Measurements from ENCODE around the gene CCR1.
"Not testable (repeated sequence)": the region's sequence is repeated elsewhere in the genome, so short reads cannot be mapped to it uniquely, and the experiment has no call there.

CCR1 gene

DNA sequence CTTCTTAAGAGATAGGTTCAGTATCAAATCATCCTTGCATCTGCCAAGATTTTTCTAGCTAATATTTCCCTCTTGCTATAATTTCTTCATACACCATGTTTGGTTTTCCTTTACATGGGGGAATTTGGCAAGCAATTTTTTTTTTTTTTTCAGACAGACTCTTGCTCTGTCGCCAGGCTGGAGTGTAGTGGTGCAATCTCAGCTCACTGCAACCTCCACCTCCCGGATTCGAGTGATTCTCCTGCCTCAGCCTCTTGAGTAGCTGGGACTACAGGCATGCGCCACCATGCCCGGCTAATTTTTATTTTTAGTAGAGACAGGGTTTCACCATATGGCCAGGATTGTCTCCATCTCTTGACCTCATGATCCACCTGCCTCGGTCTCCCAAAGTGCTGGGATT lies 599 bp downstream of the CCR1 start:
- H3K4me1 ChIP-seq (ENCODE audit: control insufficient read depth, insufficient read depth, low read length); H3K9ac ChIP-seq (ENCODE audit: low read length); H3K36me3 ChIP-seq (ENCODE audit: control insufficient read depth, insufficient read depth, low read length); H3K27me3 ChIP-seq (ENCODE audit: control insufficient read depth, insufficient read depth, low read length); H3K4me3 ChIP-seq (ENCODE audit: low read length); H3K9me3 ChIP-seq (ENCODE audit: control insufficient read depth, low read length): not testable (repeated sequence)

GRCh38 chr3:46206282-46207015 lies 1.7 kb downstream of the CCR1 start:
- no peak overlapping the region for H3K4me3 ChIP-seq (ENCODE audit: low read length)

DNA sequence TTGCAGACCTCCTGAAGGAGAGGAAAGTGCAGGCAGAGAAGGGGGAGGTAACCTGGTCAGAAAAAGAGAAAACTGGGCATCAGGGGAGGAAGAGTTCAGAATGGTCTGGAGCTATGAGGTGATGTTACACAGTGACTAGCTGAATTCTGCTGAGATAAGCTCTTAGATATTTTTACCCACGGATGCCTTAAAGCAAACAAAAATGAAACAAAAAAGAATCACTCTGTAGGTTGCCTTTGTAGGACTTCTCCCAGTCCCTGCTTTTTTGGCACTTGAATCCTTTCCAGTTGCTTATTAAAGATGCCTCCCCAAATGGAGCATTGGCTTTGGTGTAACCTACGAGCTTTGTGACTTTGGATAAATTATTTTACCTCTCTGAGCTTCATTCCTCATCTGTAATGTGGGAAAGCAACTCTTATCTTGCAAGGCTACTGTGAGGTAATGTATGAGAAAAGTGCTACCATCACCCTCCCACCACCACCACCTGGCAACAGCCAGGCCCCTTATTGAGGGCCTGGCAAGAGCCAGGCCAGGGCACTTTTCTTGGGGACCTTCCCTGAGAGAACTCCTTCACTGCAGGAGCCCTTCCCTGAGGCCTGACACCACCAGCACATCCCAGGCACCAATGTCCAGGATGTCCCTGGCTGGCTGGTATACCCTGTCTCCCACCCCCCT lies 2.7 kb downstream of the CCR1 start:
- H3K36me3 ChIP-seq (ENCODE audit: control insufficient read depth, insufficient read depth, low read length), result no peaks in the 10 kb centered on the region
- H3K4me3 ChIP-seq (ENCODE audit: low read length), result no peak overlapping the region
- H3K9ac ChIP-seq (ENCODE audit: low read length), result no peak overlapping the region
- no peaks in the 10 kb centered on the region for H3K27me3 ChIP-seq (ENCODE audit: control insufficient read depth, insufficient read depth, low read length)
- no peaks in the 10 kb centered on the region for H3K9me3 ChIP-seq (ENCODE audit: control insufficient read depth, low read length)
- H3K4me1 ChIP-seq (ENCODE audit: control insufficient read depth, insufficient read depth, low read length), result no peaks in the 10 kb centered on the region

More at GRCh38 chr3:46206282-46207015, 1.7 kb downstream of the CCR1 start:
- Histone ChIP-seq H3K36me3 (ENCODE audit: control insufficient read depth, insufficient read depth, low read length) (no peaks in the 10 kb centered on the region), H3K9me3 (ENCODE audit: control insufficient read depth, low read length) (no peaks in the 10 kb centered on the region), H3K9ac (ENCODE audit: low read length) (no peak overlapping the region), H3K27me3 (ENCODE audit: control insufficient read depth, insufficient read depth, low read length) (no peaks in the 10 kb centered on the region), H3K4me1 (ENCODE audit: control insufficient read depth, insufficient read depth, low read length) (no peaks in the 10 kb centered on the region)

DNA sequence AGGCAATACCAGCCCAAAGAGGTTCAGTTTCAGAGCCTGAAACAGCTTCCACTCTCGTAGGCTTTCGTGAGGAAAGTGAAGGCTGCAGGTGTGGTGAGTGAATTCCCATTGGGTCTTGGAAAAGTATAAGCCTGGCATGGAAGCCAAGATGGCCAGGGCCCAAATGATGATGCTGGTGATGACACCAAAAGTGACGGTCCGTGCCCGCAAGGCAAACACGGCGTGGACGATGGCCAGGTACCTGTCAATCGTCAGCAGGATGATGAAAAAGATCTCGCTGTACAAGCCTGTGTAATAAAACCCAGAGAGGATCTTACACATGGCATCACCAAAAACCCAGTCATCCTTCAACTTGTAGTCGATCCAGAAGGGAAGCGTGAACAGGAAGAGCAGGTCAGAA lies 4.4 kb downstream of the CCR1 start:
- Histone ChIP-seq H3K4me1 (ENCODE audit: control insufficient read depth, insufficient read depth, low read length) (no peaks in the 10 kb centered on the region), H3K36me3 (ENCODE audit: control insufficient read depth, insufficient read depth, low read length) (no peaks in the 10 kb centered on the region), H3K4me3 (ENCODE audit: low read length) (no peak overlapping the region), H3K9me3 (ENCODE audit: control insufficient read depth, low read length) (no peaks in the 10 kb centered on the region), H3K9ac (ENCODE audit: low read length) (no peak overlapping the region), H3K27me3 (ENCODE audit: control insufficient read depth, insufficient read depth, low read length) (no peaks in the 10 kb centered on the region)

GRCh38 chr3:46202535-46202934 lies 5.6 kb downstream of the CCR1 start:
- Histone ChIP-seq H3K4me3 (ENCODE audit: low read length) (no peak overlapping the region), H3K9me3 (ENCODE audit: control insufficient read depth, low read length) (no peaks in the 10 kb centered on the region), H3K36me3 (ENCODE audit: control insufficient read depth, insufficient read depth, low read length) (no peaks in the 10 kb centered on the region), H3K4me1 (ENCODE audit: control insufficient read depth, insufficient read depth, low read length) (no peaks in the 10 kb centered on the region), H3K9ac (ENCODE audit: low read length) (no peak overlapping the region), H3K27me3 (ENCODE audit: control insufficient read depth, insufficient read depth, low read length) (no peaks in the 10 kb centered on the region)

- Histone ChIP-seq H3K9ac (ENCODE audit: low read length) (no peak overlapping the region), H3K4me3 (ENCODE audit: low read length) (no peak overlapping the region), H3K36me3 (ENCODE audit: control insufficient read depth, insufficient read depth, low read length) (no peaks in the 10 kb centered on the region), H3K4me1 (ENCODE audit: control insufficient read depth, insufficient read depth, low read length) (no peaks in the 10 kb centered on the region), H3K9me3 (ENCODE audit: control insufficient read depth, low read length) (no peaks in the 10 kb centered on the region), H3K27me3 (ENCODE audit: control insufficient read depth, insufficient read depth, low read length) (no peaks in the 10 kb centered on the region)
Measured at GRCh38 chr3:46200790-46201189, 7.3 kb downstream of the CCR1 start.

DNA sequence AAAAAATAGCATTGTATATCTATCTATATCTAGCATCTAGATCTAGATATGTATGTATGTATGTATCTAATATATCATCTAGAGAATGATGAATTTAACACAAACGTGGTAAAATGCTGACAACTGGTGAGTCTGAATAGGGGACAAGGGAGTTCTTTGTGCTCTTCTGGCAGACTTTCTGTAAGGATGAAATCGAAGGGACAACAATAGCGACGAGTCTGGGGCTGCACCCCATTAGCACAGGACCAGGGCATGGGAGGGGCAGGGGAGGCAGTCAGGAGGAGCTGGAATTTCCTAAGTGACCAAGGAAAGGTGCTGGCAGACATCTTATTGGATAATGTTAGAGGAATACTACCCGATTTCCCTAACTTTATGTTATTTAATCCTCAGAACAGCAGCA lies 7.9 kb downstream of the CCR1 start:
- Histone ChIP-seq H3K9me3 (ENCODE audit: control insufficient read depth, low read length) (no peaks in the 10 kb centered on the region), H3K4me1 (ENCODE audit: control insufficient read depth, insufficient read depth, low read length) (no peaks in the 10 kb centered on the region), H3K36me3 (ENCODE audit: control insufficient read depth, insufficient read depth, low read length) (no peaks in the 10 kb centered on the region), H3K27me3 (ENCODE audit: control insufficient read depth, insufficient read depth, low read length) (no peaks in the 10 kb centered on the region), H3K4me3 (ENCODE audit: low read length) (no peak overlapping the region), H3K9ac (ENCODE audit: low read length) (no peak overlapping the region)

- no peaks in the 10 kb centered on the region for H3K36me3 ChIP-seq (ENCODE audit: control insufficient read depth, insufficient read depth, low read length)
- H3K27me3 ChIP-seq (ENCODE audit: control insufficient read depth, insufficient read depth, low read length), result no peaks in the 10 kb centered on the region
- H3K9me3 ChIP-seq (ENCODE audit: control insufficient read depth, low read length), result no peaks in the 10 kb centered on the region
Measured at GRCh38 chr3:46196261-46196957, 11.7 kb downstream of the CCR1 start.

DNA sequence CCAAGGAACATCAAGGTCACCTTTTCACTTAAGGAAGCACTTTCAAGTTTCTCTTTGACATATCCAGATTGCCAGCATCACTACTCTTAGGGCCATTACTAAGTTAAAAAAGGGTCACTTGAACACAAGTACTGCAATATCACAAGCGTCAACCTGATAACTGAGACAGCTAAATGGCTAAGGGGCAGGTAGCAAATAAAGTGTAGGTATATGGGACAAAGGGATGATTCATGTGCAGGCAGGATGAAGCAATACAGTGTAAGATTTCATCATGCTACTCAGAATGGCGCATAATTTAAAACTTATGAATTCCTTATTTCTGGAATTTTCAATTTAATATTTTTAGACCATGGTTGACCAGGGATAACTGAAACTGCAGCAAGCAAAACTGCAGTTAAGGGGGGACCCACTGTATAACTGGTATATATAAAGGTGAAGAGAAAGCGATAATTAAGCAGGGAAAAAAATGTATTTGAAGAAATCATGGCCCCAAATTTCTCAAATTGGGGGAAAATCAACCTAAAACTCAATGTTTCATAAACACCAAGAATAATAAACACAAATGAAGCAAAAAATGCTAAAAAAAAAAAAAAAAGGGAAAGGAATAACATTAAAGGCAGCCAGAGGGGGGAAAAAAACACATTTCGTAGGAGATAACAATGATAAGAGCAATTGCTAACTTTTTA lies 13.1 kb downstream of the CCR1 start:
- Histone ChIP-seq H3K4me1 (ENCODE audit: control insufficient read depth, insufficient read depth, low read length) (no peaks in the 10 kb centered on the region), H3K36me3 (ENCODE audit: control insufficient read depth, insufficient read depth, low read length) (no peaks in the 10 kb centered on the region), H3K4me3 (ENCODE audit: low read length) (no peak overlapping the region)

More at GRCh38 chr3:46196261-46196957, 11.7 kb downstream of the CCR1 start:
- Histone ChIP-seq H3K9ac (ENCODE audit: low read length) (no peak overlapping the region), H3K4me1 (ENCODE audit: control insufficient read depth, insufficient read depth, low read length) (no peaks in the 10 kb centered on the region), H3K4me3 (ENCODE audit: low read length) (no peak overlapping the region)

DNA sequence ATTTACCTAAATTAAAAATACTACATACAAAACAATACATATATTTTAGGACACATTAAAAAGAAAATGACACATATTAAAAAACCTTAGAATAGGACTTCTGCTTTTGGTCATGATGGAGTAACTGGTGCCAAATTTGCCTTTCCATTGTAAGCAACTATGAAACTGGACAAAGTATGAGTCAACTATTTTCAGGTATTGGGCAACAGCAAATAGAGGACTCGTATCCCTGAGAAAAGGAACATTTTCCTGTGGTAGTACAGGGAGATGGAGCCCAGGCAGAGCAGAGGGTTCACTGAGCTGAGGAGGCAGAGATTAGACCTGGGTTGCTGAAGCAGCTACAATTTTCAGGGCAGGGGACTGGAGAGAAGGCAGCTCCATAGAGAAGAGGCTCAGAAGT lies 14.7 kb downstream of the CCR1 start:
- Histone ChIP-seq H3K9ac (ENCODE audit: low read length) (no peak overlapping the region), H3K4me3 (ENCODE audit: low read length) (no peak overlapping the region), H3K9me3 (ENCODE audit: control insufficient read depth, low read length) (no peaks in the 10 kb centered on the region), H3K27me3 (ENCODE audit: control insufficient read depth, insufficient read depth, low read length) (no peaks in the 10 kb centered on the region), H3K36me3 (ENCODE audit: control insufficient read depth, insufficient read depth, low read length) (no peaks in the 10 kb centered on the region), H3K4me1 (ENCODE audit: control insufficient read depth, insufficient read depth, low read length) (no peaks in the 10 kb centered on the region)

More for the DNA sequence above, 13.1 kb downstream of the CCR1 start:
- H3K9me3 ChIP-seq (ENCODE audit: control insufficient read depth, low read length), result no peaks in the 10 kb centered on the region
- H3K27me3 ChIP-seq (ENCODE audit: control insufficient read depth, insufficient read depth, low read length), result no peaks in the 10 kb centered on the region
- no peak overlapping the region for H3K9ac ChIP-seq (ENCODE audit: low read length)

GRCh38 chr3:46192939-46193338 lies 15.2 kb downstream of the CCR1 start:
- H3K4me1 ChIP-seq (ENCODE audit: control insufficient read depth, insufficient read depth, low read length), result no peaks in the 10 kb centered on the region
- no peak overlapping the region for H3K4me3 ChIP-seq (ENCODE audit: low read length)
- no peaks in the 10 kb centered on the region for H3K27me3 ChIP-seq (ENCODE audit: control insufficient read depth, insufficient read depth, low read length)
- no peaks in the 10 kb centered on the region for H3K36me3 ChIP-seq (ENCODE audit: control insufficient read depth, insufficient read depth, low read length)
- no peak overlapping the region for H3K9ac ChIP-seq (ENCODE audit: low read length)
- H3K9me3 ChIP-seq (ENCODE audit: control insufficient read depth, low read length), result no peaks in the 10 kb centered on the region

DNA sequence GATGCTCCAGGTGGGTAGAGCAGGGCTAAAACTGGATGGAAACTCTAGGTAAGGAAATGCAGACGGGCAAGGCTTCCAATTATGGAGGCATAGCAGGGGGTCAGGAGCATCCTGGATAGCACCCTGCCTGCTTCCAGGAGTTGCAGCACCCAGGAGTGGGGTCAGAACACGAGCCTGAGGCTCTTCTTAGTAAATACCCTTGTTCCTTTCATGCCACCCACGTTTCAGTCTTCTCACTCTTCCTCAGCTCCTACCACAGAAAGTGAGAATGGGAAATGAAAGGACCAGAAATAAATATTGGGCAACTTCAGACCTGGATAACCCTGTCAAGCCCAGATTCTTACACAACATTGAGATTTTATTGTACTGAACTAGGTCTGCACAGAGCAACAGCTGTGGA lies 16.4 kb downstream of the CCR1 start:
- Histone ChIP-seq H3K9me3 (ENCODE audit: control insufficient read depth, low read length) (no peaks in the 10 kb centered on the region), H3K27me3 (ENCODE audit: control insufficient read depth, insufficient read depth, low read length) (no peaks in the 10 kb centered on the region), H3K36me3 (ENCODE audit: control insufficient read depth, insufficient read depth, low read length) (no peaks in the 10 kb centered on the region), H3K9ac (ENCODE audit: low read length) (no peak overlapping the region), H3K4me3 (ENCODE audit: low read length) (no peak overlapping the region), H3K4me1 (ENCODE audit: control insufficient read depth, insufficient read depth, low read length) (no peaks in the 10 kb centered on the region)
